Activated CD4-positive, alpha-beta T cell treated with anti-CD3 and anti-CD28 coated beads, Interleukin-2, Interleukin-4, amounts not matched to agents 100 ng/mL and 50 ng/mL, durations not matched to agents 16 hours and 8 hours (primary cell): ENCODE data around the gene HOXB6.

Experiments used
- DNase-seq: peaks from one replicate; pipeline ENCODE4 v3.0.0-alpha.2; 2020; ENCODE audit warnings: low spot score

HOXB6 gene

DNA sequence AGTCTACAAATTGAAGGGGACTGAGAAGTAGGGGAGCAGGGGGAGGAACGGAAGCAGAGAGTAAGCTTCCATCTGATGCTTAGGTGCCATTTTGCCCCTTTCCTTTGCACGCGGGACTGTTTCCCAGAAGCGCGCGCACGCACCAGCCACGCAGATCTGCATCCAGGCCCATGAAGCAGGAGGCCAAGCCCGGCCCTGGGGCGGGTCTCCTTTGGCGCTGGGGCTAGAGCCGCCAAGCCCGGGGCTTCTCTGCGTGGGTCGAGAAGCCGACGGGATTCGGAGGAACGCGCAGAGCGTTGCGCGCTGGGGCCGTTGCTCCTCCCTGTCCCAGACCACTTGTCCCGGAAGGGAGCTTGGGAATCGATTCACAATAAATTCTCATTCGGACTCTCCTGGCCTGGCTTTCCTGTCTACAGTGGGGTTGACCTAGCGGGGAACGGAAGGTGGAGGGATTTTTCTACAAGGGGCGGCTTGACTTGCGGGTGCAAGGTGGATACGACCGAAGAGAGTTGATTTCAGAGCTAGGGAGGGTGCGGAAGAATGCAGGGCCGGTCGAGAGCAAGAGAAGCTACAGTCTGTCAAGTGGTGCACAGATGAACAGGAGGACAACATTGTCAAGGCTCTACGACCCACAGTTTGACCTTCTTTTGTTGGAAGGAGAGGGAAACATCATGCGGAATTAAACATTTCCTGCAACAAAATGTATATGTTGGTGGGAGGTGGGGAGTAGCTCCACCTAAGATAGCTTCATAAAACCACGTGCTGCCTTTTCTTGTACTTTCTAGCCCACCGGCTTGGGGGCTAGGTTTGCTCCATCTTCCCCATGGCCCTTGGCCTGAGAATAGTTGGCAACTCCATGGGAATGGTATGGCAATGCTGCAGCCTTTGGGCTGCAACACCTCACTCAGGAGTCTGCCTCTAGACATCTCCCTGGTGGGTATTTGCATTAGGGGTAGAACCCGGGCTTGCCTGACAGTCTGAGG is 16.9 kb upstream of the HOXB6 start:
- no peak for DNase-seq

DNA sequence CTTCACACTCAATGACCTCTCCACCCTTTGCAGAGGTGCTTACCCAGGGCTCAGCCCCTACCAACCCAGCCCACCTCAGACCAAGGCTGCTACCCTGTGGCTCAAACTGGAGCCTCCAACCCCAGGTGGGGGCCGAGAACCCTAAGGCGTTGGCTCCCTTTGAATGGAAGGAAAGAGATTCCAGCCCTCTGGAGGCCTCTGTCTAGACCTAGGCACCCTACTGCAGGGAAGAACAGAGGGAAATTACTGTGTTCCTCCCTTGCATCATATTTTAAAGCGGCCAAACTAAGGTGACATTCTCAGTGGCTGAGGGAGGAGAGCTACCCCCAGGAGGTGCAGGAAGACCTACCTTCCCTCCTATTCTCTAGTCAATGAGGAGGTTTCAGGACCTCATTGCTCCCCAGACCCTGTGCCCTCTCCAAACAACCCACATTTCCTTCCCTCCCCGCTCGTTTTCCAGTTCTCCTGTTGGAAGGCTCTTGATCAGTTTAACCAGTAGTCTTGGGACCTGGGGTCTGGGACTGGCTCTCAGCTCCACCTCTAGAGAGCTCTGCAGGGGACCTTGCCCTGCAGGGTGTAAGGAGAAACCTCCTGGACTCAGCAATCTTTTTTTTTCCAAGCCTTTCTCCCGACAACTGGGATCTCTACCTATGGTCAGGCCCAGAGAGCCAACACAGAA is 15.8 kb upstream of the HOXB6 start:
- DNase-seq: no peak

DNA sequence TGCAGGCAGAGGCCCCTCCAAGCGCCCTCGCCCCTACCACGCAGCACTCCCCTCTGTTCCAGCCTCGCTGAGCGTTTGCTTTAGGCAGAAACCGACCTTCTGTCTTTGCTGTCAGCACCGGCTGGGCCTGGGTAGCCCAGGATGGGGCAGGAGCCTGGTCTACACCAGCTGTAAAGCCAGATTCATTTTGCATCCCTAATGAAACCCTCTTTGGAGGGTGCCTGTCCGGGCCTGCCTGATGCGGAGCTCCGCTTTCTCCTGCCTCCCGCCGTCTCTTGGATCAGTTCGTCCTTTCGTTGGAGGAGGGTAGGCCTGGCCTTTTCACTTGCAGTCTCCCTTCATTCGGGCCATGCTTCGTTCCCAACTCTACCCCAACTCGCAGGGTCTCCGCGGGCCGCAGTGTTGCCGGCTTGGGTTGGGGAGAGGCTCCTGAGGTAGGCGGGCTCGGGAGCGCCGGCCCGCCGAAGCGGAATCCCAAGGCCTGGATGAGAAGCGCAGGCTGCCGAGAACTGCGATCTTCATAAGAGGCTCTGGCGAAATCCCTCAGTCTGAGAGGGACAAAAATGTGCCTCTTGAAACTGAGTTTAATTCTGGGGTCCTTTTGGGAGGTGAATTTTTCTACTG is 15.2 kb upstream of the HOXB6 start:
- no peak for DNase-seq

DNA sequence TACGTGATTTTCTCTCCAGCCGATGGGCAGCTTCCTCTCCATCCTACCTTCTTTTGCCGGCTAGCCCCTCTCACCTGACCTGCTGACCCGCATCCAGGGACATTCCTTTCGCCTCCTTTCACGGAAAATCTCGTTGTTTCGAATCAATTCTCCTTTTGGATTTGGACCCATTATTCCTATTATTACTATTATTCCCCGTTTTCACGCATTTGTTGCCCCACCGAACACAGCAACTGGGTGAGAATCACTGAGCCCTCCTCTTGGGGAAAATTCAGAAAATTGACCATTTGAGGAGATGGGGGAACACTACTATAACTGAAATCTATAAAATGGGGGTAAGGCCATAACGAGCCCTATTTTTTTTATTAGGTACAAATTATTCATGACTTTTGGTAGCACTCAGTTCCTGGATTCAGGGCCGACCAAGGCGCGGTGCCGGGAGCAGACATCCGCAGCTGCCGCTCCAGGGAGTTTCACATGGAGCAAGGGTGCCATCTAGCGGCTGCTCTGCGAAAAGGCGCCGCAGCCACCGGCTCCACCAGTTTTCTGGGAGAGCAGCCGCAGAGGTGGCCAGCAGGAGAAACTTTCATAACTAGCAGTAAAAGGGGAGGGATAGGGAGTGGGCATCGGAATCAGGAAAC is 13.6 kb upstream of the HOXB6 start:
- peak; percentile 85 for DNase-seq

DNA sequence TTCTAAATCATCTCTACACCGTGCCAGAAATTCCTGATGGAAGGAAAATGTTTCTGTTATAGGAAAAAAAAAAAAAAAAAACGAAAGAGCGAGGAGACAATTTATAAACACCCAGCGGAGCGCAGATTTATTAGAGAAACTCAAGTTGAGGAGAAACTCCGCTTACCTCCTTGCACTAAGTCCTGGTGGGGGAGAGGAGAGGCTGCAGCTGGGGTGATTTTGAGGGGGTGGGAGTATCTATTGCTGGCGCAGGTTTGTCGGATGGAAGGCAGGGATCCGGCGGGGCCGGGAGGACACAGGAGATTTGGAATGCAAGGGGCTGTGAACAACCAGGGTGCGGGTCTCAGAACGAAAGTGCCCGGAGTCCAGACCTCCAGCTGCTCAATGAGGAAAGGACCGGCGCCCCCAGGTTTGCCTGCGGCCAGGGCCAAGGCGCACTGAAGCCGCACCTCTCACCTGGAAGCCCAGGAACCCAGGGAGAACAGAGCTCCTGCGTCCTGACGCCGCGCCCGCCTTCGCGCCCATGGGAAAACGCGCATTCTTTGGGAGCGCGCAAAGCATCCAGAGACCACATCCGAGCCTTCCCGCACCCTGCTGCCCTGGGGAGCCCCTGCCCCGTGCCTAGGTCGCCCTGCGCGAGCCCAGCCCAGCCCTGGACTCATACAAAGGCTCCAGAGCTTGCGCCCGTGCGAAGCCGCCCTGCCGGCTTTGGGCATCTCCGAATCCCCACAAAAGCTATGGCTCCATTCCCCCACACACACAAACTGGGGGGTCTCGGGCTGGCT is 12.9 kb upstream of the HOXB6 start:
- no peak for DNase-seq

DNA sequence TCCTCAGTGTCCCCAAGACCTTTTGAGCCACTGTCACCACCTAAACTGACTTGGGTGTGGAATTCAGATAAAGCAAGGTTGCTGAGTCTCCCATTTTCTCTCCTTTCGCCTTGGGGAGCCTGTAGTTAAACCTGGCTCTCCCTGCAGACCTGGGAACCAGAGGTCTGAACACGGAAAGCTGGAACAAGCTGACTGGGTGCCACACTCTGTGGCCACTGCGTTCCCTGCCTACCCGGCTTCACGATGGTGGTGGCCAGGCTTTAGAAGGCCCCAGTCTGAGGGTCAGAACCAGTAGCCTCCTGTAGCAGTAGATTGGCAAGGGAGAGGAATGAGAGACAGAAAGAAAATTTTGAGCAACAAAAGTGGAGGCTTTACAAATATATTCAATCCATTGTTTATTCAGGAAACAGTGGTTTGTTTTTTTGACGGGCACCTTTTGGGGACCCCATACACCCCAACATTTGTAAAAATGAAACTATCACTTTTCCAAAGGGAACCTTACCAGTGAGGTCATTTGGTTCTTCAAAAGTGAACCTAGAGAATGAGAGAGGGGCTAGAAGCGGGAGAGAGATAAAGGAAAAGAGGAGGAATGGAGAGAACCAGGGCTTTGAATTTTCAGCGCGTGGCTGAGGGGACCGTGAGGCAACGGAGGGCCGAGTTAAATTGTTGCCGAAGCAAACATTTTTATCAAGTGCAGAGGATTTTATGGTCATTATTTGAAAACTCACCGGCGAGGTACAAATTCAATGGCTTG is 12.1 kb upstream of the HOXB6 start:
- DNase-seq: no peak

DNA sequence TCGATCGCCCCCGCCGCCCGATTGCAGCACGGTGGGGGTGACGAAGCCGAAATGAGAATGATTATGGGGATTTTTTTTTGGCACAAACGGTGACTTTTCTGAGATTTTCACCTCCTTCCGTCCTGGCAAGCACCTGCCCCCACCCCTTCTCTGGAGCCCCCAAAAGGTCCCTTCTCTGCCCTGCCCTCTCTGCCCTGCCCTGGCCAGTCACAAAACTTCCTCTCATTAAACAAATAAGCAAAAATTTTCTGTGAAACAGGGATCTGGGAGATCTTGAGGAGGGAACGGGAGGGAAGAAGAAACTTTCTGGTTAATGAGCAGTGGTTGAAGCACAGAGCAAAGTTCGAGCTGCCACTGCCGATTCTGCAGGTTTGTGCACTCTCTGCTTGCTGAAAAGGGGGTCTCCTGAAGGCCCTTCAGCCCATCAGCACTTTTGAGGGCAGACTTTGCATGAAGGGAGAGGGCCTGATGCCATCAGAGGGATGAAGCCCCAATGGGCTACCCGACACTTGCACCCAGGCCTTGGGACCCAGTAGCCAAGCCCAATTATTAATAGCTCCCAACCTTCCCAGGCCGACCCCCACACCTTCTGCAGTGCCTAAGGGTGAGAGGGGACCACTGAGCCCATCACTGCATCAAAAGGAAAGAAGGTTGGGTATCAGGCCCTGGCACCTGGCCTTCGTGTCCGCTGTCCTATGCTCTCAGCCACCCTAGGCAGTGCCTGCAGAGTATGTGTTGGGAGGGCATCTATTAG is 11.4 kb upstream of the HOXB6 start:
- no peak for DNase-seq

DNA sequence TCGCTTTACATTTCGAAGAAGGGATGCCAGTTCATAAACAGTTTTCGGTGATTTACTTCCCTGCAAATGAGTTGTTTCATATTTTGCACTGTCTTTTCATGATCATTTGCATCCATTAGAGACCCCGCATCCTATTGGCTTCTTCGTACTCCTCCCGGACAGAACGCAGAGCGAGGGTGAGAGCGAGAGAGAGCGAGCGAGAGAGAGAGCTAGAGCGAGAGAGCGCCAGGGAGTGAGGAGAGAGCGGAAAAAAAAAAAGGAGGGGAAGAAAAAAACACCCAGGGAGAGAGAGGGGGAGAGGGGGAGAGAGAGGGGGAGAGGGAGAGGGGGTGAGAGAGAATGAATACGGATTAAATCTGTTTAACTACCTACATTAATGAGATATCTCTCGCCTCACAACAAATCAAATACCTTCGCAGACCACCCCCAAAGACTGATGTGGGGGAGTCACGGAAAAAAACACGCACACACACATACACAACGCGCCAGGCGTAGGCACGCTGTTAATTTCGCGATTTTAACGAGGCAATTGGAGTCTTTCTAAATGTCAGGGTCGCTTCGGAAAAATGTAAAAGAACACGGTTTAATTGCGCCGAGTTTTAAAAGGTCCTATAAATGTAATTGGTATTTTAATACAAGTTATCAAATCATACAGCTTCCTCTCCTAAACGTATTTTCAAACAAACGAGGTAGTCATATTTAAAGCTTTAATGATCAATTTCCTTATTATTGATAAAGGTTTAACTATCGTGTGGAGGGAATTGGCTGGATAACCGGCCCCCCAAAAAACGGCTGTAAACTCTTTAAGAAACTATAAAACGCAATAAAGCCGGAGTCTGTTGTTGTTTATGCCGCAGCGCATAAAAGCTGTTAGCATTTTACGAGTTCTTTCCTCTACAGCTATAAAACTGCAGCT is 10.5 kb upstream of the HOXB6 start, which contains the start of gene HOXB8:
Gene HOXB8 (minus strand): TSS at position 246 of the 916 bp plus-strand sequence. CDS start 588 bp downstream, outside the sequence.
- DNase-seq: no peak

DNA sequence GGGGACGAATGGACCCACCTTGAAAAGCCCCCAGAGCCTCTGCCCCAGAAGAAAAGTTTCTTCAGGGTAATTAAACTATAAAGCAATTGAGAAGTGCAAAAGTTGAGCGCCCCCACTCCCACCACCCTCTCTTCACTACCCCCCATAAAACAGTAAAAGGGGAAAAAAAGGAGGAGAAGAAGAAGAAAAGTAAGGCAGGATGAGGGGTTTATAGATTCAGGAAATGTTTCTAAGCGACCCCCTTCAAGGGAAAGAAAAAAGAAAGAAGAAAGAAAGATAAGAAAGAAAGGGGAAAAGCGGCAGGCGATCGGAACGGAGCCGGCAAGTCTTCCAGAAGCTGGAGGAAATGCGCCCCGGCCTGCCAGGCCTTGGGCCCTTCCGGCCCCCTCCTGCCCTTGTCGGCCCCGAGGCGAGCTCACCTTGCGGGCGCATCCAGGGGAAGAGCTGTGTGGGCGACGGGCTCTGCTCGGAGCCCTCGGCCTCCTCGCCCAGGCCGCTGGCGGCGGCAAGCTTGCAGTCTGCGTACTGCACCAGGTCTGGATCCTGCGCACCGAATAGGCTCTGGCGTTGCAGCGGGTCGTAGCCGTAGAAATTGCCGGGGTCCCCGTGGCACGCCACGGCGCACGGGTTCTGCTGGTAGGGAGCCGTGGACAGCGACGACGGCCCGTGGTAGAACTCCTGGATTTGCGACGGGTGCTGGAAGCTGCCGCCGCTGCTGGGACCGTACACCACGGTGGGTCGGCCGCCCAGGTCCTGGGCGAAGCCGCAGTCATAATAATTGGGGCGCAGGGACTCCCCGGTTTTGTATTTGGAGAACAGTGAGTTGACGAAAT is 9.3 kb upstream of the HOXB6 start:
- DNase-seq: no peak

DNA sequence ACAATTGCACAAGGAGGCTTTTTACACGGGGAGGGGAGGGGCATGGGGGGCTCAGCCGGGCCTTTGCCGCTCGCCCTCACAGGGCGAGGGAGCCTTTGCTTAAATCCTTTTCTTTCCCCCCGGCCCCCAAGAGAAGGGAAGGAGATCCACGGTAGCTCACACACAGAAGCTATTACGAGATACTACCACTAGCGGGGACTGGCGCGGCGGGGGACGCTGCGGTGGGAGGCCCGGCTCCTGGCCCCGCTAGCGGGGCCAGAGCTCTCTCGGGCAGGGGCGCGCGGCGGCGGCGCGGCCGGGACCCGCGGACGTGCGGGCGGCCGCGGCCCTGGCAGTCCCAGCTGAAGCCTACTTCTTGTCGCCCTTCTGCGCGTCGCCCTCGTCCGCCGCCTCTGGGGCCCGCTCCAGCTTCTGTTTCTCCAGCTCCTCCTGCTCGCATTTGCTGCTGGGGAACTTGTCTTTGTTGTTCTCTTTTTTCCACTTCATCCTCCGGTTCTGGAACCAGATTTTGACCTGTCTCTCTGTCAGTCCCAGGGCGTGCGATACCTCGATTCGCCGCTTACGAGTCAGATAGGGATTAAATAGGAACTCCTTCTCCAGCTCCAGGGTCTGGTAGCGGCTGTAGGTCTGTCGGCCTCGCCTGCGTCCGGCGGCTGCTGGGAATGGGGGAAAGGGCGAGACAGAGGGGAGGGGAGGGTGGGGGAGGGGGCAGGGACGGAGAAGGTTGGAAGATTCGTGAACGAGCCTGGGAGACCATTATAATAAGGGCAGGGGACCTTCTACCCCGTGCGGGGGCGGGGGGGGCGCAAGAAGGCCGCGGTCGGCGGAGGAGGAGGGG is 8.3 kb upstream of the HOXB6 start:
- peak; percentile 33 for DNase-seq

DNA sequence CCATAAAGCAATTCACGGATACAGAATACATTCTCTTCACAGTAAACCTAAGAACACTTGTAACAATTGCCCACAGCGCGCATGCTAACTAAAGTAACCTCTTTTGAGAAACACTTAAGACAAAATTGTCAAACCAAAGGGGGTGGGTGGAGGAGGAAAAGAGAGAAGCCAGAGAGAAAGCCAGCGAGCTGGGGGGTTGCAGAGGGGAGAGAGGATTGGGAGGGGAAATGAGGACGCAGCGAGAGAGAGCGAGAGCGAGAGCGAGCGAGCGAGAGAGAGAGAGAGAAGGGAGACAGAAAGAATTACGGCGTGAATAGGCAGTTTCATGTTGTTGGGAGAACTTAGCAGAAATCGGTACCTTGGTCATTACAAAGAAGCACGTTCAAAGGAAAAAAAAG is 7.7 kb upstream of the HOXB6 start:
- no peak for DNase-seq

DNA sequence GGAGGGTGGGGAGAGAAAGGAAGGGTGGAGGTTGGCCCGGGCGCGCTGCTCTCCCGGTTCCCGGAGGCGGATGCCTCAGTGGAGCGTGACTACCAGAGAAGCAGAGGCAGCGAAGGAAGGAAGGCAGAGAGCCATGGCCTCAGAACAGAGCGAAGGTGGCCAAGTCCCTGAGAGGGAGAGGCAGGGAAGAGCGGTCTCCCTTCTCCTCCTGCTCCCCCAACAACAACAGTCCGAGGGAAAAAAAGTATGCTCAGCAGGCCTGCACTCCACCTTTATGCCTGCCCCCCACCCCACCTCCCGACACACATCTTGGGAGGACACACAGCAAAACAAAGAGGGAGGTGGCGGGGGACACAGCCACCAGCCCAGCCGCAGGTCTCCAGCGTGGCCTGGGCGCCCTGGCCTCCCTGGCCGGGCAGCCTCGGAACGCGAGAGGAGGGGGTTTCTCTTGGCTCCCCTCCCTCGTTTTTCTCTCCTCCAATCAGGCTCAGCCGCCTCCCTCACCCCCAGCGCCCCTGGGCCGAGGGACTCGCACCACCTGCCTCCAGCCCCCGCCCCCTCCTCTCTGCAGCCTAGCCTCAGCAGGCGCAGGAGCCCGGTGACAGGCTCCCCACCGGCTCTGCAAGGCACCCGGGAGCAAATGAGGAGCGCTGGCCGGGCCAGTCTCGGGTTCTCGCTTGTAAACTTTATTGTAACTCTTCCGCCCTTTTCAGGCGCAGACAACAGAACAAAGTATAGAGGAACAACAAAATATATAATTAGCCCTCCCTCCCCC is 7.1 kb upstream of the HOXB6 start:
- DNase-seq: no peak

DNA sequence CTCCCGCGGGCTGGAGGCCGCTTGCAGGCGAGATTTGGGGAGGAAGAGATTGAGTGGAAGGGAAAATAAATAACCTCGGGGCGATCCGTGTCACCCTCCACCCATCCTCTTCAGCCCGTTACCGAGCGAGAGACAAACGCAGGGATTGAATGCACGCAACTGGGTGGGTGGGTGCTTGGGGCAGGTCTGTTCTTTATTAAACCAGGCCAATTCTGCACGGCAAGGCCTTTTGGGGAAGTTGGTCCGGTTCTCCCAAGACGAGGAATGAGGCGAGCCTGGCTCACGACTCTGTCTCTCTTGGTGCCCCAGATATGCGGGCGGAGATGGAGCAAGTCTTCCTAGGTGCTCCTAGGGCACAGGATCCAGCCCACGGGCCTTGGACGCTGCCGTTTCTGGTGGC is 6.4 kb upstream of the HOXB6 start:
- DNase-seq: no peak

DNA sequence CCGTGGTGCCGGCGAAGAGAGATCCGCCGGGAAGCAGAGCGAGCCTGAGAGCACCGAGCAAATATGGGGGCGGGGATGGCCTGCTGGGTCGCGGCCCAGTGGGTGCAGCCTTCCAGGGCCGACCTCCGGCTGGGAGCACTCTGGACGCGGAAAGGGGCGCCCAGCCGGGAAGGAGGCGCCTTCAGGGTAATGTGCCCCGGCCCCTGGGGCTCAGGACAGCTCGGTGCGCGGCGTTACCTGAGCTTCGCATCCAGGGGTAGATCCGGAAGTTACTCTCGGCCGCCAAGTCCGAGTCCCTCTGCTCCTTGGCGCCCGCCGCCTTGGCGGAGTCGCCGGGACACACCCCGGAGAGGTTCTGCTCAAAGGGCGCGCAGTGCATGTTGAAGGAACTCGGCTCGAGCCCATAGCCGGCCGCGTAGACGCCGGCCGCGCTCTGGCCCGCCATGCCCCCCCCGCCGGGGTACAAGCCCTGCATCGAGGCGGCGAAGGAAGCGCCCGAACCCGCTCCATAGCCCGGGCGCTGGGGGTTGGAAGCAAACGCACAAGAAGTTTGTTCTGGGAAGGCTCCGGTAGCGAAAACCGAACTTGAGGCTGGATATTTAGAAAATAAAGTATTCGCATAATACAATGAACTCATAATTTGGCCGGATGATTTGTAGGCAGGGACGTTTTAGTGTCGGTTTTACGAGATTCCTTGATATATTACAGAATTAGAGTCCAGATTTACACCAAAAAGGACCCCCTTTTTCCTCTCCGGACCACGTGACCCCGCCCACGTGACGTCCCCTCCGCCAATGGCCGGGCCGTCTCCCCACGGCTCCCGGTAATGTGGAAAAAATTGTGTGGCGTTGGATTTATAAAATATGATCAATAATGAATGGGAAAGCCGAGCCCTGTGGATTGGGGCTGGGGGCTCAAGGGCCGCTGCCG is 5.8 kb upstream of the HOXB6 start, which contains the start of gene HOXB7:
Gene HOXB7 (minus strand): TSS at position 736 of the 930 bp plus-strand sequence. CDS start 99 bp downstream, at position 637.
- peak; percentile 67 for DNase-seq

DNA sequence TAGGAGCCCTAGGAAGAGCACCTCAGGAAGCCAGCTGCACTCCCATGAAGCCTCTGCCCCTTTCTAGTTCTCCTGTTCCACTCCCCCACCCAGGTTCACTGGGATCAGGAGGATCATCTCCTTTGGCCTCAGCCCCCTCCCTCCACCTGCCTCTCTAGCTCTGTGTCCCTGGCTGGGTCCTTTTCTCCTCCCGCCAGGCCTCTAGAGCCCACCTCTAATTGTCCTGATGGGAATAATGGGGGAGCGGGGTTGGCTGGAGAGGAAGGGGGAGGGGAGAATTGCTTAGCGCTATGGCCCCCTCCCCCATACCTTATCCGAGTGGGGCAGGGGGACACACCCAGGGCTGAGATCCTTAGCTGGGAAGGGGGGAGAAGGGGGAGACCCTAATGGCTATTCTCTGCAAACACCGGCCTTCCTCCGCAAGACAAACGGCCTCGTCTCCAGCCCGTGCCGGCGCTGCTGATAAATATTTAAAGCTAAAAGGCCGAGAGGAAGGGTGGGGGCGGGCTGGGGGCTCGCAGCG is 5.0 kb upstream of the HOXB6 start:
- DNase-seq: no peak
